NCI-H524 treated with DMSO at 0.1 percent for 48 hours (cell line): Measurements from ENCODE around the gene KCNIP4.
A peak's percentile ranks its signal among the peaks of the same experiment; 100 is the strongest.

ENCODE experiments used
- DNase-seq: peaks from one replicate; lab custom pipeline; 2025; lab: John Stamatoyannopoulos, UW

The KCNIP4 gene

GRCh38 chr4:21901281-21901680, 47.3 kb downstream of the KCNIP4 start:
- DNase-seq, result no peak

- no peak for DNase-seq
Observed at GRCh38 chr4:21900211-21900610, 48.4 kb downstream of the KCNIP4 start.

GRCh38 chr4:21898101-21898500, 50.5 kb downstream of the KCNIP4 start:
- no peak for DNase-seq

- DNase-seq, result no peak
Observed at GRCh38 chr4:21896767-21897166, 51.8 kb downstream of the KCNIP4 start.

GRCh38 chr4:21893136-21893535, 55.4 kb downstream of the KCNIP4 start:
- DNase-seq, result no peak

GRCh38 chr4:21890231-21890630, 58.3 kb downstream of the KCNIP4 start:
- no peak for DNase-seq

GRCh38 chr4:21888195-21888976, 60.2 kb downstream of the KCNIP4 start:
- DNase-seq, result no peak

- DNase-seq, result no peak
Observed at GRCh38 chr4:21887481-21887880, 61.1 kb downstream of the KCNIP4 start.

GRCh38 chr4:21885770-21886169, 62.8 kb downstream of the KCNIP4 start:
- DNase-seq, result no peak

GRCh38 chr4:21885241-21885640, 63.3 kb downstream of the KCNIP4 start:
- DNase-seq, result no peak

GRCh38 chr4:21884615-21885014, 64.0 kb downstream of the KCNIP4 start:
- DNase-seq, result no peak

- no peak for DNase-seq
Observed at GRCh38 chr4:21882051-21882839, 66.3 kb downstream of the KCNIP4 start.

- no peak for DNase-seq
Observed at GRCh38 chr4:21879187-21879586, 69.4 kb downstream of the KCNIP4 start.

GRCh38 chr4:21876711-21877110, 71.9 kb downstream of the KCNIP4 start:
- peak; percentile 59 for DNase-seq

GRCh38 chr4:21873145-21873544, 75.4 kb downstream of the KCNIP4 start:
- no peak for DNase-seq

- no peak for DNase-seq
Observed at GRCh38 chr4:21872101-21872500, 76.5 kb downstream of the KCNIP4 start.

GRCh38 chr4:21869978-21870745, 78.4 kb downstream of the KCNIP4 start:
- no peak for DNase-seq

- DNase-seq, result no peak
Observed at GRCh38 chr4:21864686-21865085, 83.9 kb downstream of the KCNIP4 start.

GRCh38 chr4:21862917-21863316, 85.7 kb downstream of the KCNIP4 start:
- no peak for DNase-seq

GRCh38 chr4:21858971-21859370, 89.6 kb downstream of the KCNIP4 start:
- DNase-seq, result no peak

GRCh38 chr4:21856754-21857153, 91.8 kb downstream of the KCNIP4 start:
- no peak for DNase-seq

- DNase-seq, result no peak
Observed at GRCh38 chr4:21856301-21856700, 92.3 kb downstream of the KCNIP4 start.

- no peak for DNase-seq
Observed at GRCh38 chr4:21849077-21849476, 99.5 kb downstream of the KCNIP4 start.
